GM12892 (cell line): ENCODE measurements around the gene ANG.

Experiments used
- POLR2A ChIP-seq: IDR thresholded peaks from 2 replicates; pipeline ENCODE4 v1.6.1; 2011; ENCODE audit warnings: low read depth, low read length, control low read depth
- POLR2AphosphoS5 ChIP-seq: IDR thresholded peaks from 2 replicates; pipeline ENCODE4 v1.6.1; 2011; ENCODE audit warnings: low read depth, low read length, control low read depth

- TF ChIP-seq POLR2A = no peak
- TF ChIP-seq POLR2AphosphoS5 = no peak
These were observed 30.3 kb upstream of the ANG start for GRCh38 chr14:20658246-20658645.
